GM12891 (cell line): ENCODE results near the gene PCDHGA5.
"Not testable (repeated sequence)": the region's sequence is repeated elsewhere in the genome, so short reads cannot be mapped to it uniquely, and the experiment has no call there.

ENCODE experiments used
- DNase-seq: peaks from one replicate; pipeline ENCODE4 v3.0.0; 2011; ENCODE audit warnings: low spot score; ENCODE audit not compliant: insufficient read length
- FAIRE-seq: peaks from 2 replicates; lab custom pipeline; 2011; peaks lifted over from hg19 to GRCh38; lab: Jason Lieb, UNC
- PAX5 ChIP-seq: IDR thresholded peaks from 2 replicates; pipeline ENCODE4 v1.6.1; 2011; ENCODE audit warnings: low read length, moderate library complexity, mild to moderate bottlenecking; ENCODE audit not compliant: insufficient read depth, severe bottlenecking
- POLR2A ChIP-seq: IDR thresholded peaks from 2 replicates; pipeline ENCODE4 v1.6.1; 2011; ENCODE audit warnings: low read depth, low read length, control low read depth
- POLR2AphosphoS5 ChIP-seq: IDR thresholded peaks from 2 replicates; pipeline ENCODE4 v1.6.1; 2011; ENCODE audit warnings: low read depth, low read length, control low read depth
- POU2F2 ChIP-seq: IDR thresholded peaks from 2 replicates; pipeline ENCODE4 v1.6.1; 2011; ENCODE audit warnings: low read depth, mild to moderate bottlenecking, control low read depth, low read length, moderate library complexity
- SPI1 ChIP-seq: IDR thresholded peaks from 2 replicates; pipeline ENCODE4 v1.6.1; 2011; ENCODE audit warnings: low read depth, low read length, control low read depth
- TAF1 ChIP-seq: IDR thresholded peaks from 2 replicates; pipeline ENCODE4 v1.6.1; 2011; ENCODE audit warnings: low read depth, low read length, control low read depth

PCDHGA5 gene

GRCh38 chr5:141330299-141331080 lies 33.5 kb upstream of the PCDHGA5 start, which contains the start of gene PCDHGA1:
PCDHGA1 (plus strand) TSS chr5:141330514.
- no peak for DNase-seq

GRCh38 chr5:141332571-141332970 lies 31.4 kb upstream of the PCDHGA5 start:
- not testable (repeated sequence) for FAIRE-seq

More at GRCh38 chr5:141330299-141331080, 33.5 kb upstream of the PCDHGA5 start, which contains the start of gene PCDHGA1:
- no peak for FAIRE-seq
- TF ChIP-seq TAF1, result no peak
- no peak for TF ChIP-seq POLR2A
- TF ChIP-seq PAX5, result no peak
- TF ChIP-seq POU2F2, result no peak
- TF ChIP-seq POLR2AphosphoS5, result no peak
- no peak for TF ChIP-seq SPI1

GRCh38 chr5:141338538-141339306 lies 25.2 kb upstream of the PCDHGA5 start, which contains the start of gene PCDHGA2:
PCDHGA2 (plus strand) TSS chr5:141338760.
- DNase-seq (no peak), FAIRE-seq (no peak)
- TF ChIP-seq POU2F2 (no peak), POLR2AphosphoS5 (no peak), POLR2A (no peak), SPI1 (no peak), TAF1 (no peak), PAX5 (no peak)

More at GRCh38 chr5:141332571-141332970, 31.4 kb upstream of the PCDHGA5 start:
- DNase-seq, result not testable (repeated sequence)

GRCh38 chr5:141340781-141341354 lies 23.1 kb upstream of the PCDHGA5 start:
- not testable (repeated sequence) for FAIRE-seq, DNase-seq

GRCh38 chr5:141342773-141343172 lies 21.2 kb upstream of the PCDHGA5 start:
- TF ChIP-seq PAX5 (no peak), TAF1 (no peak), SPI1 (no peak), POLR2A (no peak)
- DNase-seq (no peak), FAIRE-seq (no peak)

- no peak for TF ChIP-seq POLR2A
- no peak for TF ChIP-seq POU2F2
- no peak for TF ChIP-seq TAF1
- TF ChIP-seq PAX5, result no peak
- no peak for TF ChIP-seq POLR2AphosphoS5
- TF ChIP-seq SPI1, result no peak
- DNase-seq, result no peak
- FAIRE-seq, result no peak
These were observed 20.6 kb upstream of the PCDHGA5 start, which contains the start of gene PCDHGA3 for GRCh38 chr5:141343242-141343952. PCDHGA3 (plus strand) TSS chr5:141343829; CDS start chr5:141344034, 205 bp downstream.

- TF ChIP-seq POLR2AphosphoS5, result no peak
- TF ChIP-seq POLR2A, result no peak
- no peak for TF ChIP-seq TAF1
- TF ChIP-seq SPI1, result no peak
- no peak for TF ChIP-seq PAX5
- no peak for TF ChIP-seq POU2F2
- FAIRE-seq (no peak), DNase-seq (no peak)
These were observed 20.0 kb upstream of the PCDHGA5 start for GRCh38 chr5:141343953-141344463.

- FAIRE-seq (no peak), DNase-seq (no peak)
- TF ChIP-seq POLR2A (no peak), TAF1 (no peak), PAX5 (no peak), POU2F2 (no peak), SPI1 (no peak)
These were observed 18.6 kb upstream of the PCDHGA5 start for GRCh38 chr5:141345327-141345726.

- not testable (repeated sequence) for FAIRE-seq, DNase-seq
These were observed 17.9 kb upstream of the PCDHGA5 start for GRCh38 chr5:141346017-141346416.
